Sigmoid colon (tissue), 7 donors: ENCODE results near the gene GPR137B. TPM values are rescaled to one million over a fixed set of nuclear protein-coding genes. Genes with fewer than 3 reads are reported as not detected.
A peak's percentile ranks its signal among the peaks of the same experiment; 100 is the strongest.

Experiments used
- DNase-seq: peaks from one replicate; pipeline ENCODE4 v3.0.0-alpha.2; 2019
- H3K27ac ChIP-seq, 4 donors: fragments of 200-600 bp; sonication (generic); one replicate each; pipeline ENCODE4 v1.5.1; 2016 to 2019; ENCODE audit warnings: mild to moderate bottlenecking in 1 of 4
- H3K27me3 ChIP-seq, 3 donors: fragments of 200-600 bp; sonication (generic); one replicate each; pipeline ENCODE4 v1.5.1; 2019; ENCODE audit warnings: mild to moderate bottlenecking in 1 of 3
- H3K36me3 ChIP-seq, 4 donors: fragments of 200-600 bp; sonication (generic); one replicate each; pipeline ENCODE4 v1.5.1; 2016 to 2019
- H3K4me1 ChIP-seq, 4 donors: fragments of 200-600 bp; sonication (generic); one replicate each; pipeline ENCODE4 v1.5.1; 2017 to 2019
- H3K4me3 ChIP-seq, 4 donors: fragments of 200-600 bp; sonication (generic); one replicate each; pipeline ENCODE4 v1.5.1; 2017 to 2019; ENCODE audit warnings: mild to moderate bottlenecking in 2 of 4, moderate library complexity in 1 of 4
- H3K9me3 ChIP-seq, 4 donors: fragments of 200-600 bp in 3 of 4; sonication (generic) in 3 of 4; one replicate each; pipeline versions ENCODE4 v1.5.1 to v1.6.1; 2013 to 2019
- EP300 ChIP-seq, 4 donors: sonication (generic); formaldehyde crosslinking; IDR thresholded peaks; one replicate each; pipeline ENCODE4 v1.6.1; 2017; ENCODE audit warnings: antibody characterized with exemption in 4 of 4
- POLR2A ChIP-seq, 2 donors: fragments of 450-650 bp; IDR thresholded peaks; one replicate each; pipeline ENCODE4 v1.6.1; 2016; ENCODE audit warnings: antibody characterized with exemption in 2 of 2, mild to moderate bottlenecking in 2 of 2, moderate library complexity in 2 of 2
- POLR2AphosphoS5 ChIP-seq, 4 donors: sonication (generic); formaldehyde crosslinking; IDR thresholded peaks; one replicate each; pipeline ENCODE4 v1.6.1; 2017; ENCODE audit warnings: antibody characterized with exemption in 4 of 4
- WGBS, 2 donors: extraction: QIAGEN DNeasy Blood & Tissue Kit; methylation state at CpG; one replicate each; pipeline ENCODE4 v1.1.7; 2013; 5-methylcytosine and 5-hydroxymethylcytosine counted together
- intact Hi-C: fragments of 100-400 bp; cut with DNase I; formaldehyde crosslinking; loops from one replicate; pipeline ENCODE4 v1.15.1; 2023
- polyA plus RNA-seq, 3 donors: library from polyadenylated mRNA; stranded (reverse); fragments of 200-250 nt; gene quantifications; one replicate each; pipeline ENCODE4 v1.2.3, GENCODE V29; 2013
- total RNA-seq, 4 donors: library from RNA; depleted of rRNA; stranded (reverse); fragments of >200 nt; gene quantifications; one replicate each; pipeline ENCODE4 v1.1.0, GENCODE V29; 2016
- TF ChIP-seq, protein P1 (sequence below), 4 experiments: fragments of 450-650 bp in 3 of 4; fragments of 200-600 bp in 1 of 4; IDR thresholded peaks; one replicate each; pipeline ENCODE4 v1.5.1; 2016 to 2019; ENCODE audit warnings: antibody characterized with exemption in 4 of 4, mild to moderate bottlenecking in 3 of 4, moderate library complexity in 2 of 4
- donor health status: healthy with polysubstance abuse.
- donor health status: Bipolar disorder and iron deficiency.
- donor health status: healthy.

GPR137B gene
- total and polyA plus RNA-seq, 7 donors = 6.0 to 25.5 (median 10.8) TPM

DNA sequence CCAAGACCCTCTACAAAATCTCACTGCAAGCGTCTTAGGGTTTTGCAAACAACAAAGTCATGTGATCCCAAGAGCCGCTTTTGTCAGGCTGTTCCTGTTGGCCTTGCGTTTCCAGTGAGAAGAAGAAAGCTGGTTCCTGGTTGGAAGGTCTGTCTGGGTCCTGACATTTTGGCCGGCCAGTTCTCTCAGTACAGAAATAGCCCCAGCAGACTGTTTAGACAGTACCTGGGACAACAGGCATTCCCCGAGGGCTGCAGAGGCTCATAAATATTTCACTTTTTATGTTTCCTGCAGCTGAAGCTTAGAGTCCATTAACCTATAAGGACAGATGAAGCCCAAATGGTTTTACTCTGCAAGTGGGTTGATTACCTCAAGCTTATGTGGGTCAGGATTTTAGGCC is 8.6 kb downstream of the GPR137B start:
- Histone ChIP-seq H3K4me3 (no peak overlapping the region), H3K36me3 (no peaks in the 10 kb centered on the region), H3K9me3 (no peaks in the 10 kb centered on the region), H3K4me1 (peaks cover 0 to 18% (median 13%) of the 10 kb centered on the region in 4 donors), H3K27me3 (no peaks in the 10 kb centered on the region), H3K27ac (peak overlapping the region in 2 of 4 donors; percentile 8 to 45)
- DNase-seq = no peak
- 77 to 82% methylated on average over 5 of the region's 5 CpGs for WGBS, 2 donors
- intact Hi-C loops = no loop called here
- TF ChIP-seq POLR2AphosphoS5 (IDR thresholded peaks at IDR 0.05) (peak in 1 of 4 donors; percentile 11), EP300 (IDR thresholded peaks at IDR 0.05) (no peak), POLR2A (IDR thresholded peaks at IDR 0.05) (no peak)
- TF ChIP-seq, protein P1, sequence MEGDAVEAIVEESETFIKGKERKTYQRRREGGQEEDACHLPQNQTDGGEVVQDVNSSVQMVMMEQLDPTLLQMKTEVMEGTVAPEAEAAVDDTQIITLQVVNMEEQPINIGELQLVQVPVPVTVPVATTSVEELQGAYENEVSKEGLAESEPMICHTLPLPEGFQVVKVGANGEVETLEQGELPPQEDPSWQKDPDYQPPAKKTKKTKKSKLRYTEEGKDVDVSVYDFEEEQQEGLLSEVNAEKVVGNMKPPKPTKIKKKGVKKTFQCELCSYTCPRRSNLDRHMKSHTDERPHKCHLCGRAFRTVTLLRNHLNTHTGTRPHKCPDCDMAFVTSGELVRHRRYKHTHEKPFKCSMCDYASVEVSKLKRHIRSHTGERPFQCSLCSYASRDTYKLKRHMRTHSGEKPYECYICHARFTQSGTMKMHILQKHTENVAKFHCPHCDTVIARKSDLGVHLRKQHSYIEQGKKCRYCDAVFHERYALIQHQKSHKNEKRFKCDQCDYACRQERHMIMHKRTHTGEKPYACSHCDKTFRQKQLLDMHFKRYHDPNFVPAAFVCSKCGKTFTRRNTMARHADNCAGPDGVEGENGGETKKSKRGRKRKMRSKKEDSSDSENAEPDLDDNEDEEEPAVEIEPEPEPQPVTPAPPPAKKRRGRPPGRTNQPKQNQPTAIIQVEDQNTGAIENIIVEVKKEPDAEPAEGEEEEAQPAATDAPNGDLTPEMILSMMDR (IDR thresholded peaks at IDR 0.05) = no peak

GRCh38 chr1:236151739-236152424 is 9.5 kb downstream of the GPR137B start:
- H3K36me3 ChIP-seq = no peaks in the 10 kb centered on the region
- no peaks in the 10 kb centered on the region for H3K27me3 ChIP-seq
- 86 to 90% methylated on average over 12 of the region's 12 CpGs for WGBS, 2 donors
- peaks cover 0 to 18% (median 13%) of the 10 kb centered on the region in 4 donors for H3K4me1 ChIP-seq
- H3K4me3 ChIP-seq = no peak overlapping the region
- TF ChIP-seq POLR2A (IDR thresholded peaks at IDR 0.05) (no peak), EP300 (IDR thresholded peaks at IDR 0.05) (no peak), POLR2AphosphoS5 (IDR thresholded peaks at IDR 0.05) (no peak)
- TF ChIP-seq, protein P1 (IDR thresholded peaks at IDR 0.05) = no peak
- H3K27ac ChIP-seq = no peak overlapping the region
- intact Hi-C loops = no loop called here
- H3K9me3 ChIP-seq = no peaks in the 10 kb centered on the region
- no peak for DNase-seq

- no peak overlapping the region for H3K4me3 ChIP-seq
- WGBS, 2 donors = 89 to 95% methylated on average over 13 of the region's 13 CpGs
- intact Hi-C loops = no loop called here
- TF ChIP-seq POLR2AphosphoS5 (IDR thresholded peaks at IDR 0.05) (no peak), POLR2A (IDR thresholded peaks at IDR 0.05) (no peak), EP300 (IDR thresholded peaks at IDR 0.05) (no peak)
- TF ChIP-seq, protein P1 (IDR thresholded peaks at IDR 0.05) = no peak
- H3K27me3 ChIP-seq = no peaks in the 10 kb centered on the region
- peaks cover 0 to 18% (median 13%) of the 10 kb centered on the region in 4 donors for H3K4me1 ChIP-seq
- no peak for DNase-seq
- no peaks in the 10 kb centered on the region for H3K9me3 ChIP-seq
- no peak overlapping the region for H3K27ac ChIP-seq
- no peaks in the 10 kb centered on the region for H3K36me3 ChIP-seq
Measured at GRCh38 chr1:236154126-236154525, 11.8 kb downstream of the GPR137B start.

DNA sequence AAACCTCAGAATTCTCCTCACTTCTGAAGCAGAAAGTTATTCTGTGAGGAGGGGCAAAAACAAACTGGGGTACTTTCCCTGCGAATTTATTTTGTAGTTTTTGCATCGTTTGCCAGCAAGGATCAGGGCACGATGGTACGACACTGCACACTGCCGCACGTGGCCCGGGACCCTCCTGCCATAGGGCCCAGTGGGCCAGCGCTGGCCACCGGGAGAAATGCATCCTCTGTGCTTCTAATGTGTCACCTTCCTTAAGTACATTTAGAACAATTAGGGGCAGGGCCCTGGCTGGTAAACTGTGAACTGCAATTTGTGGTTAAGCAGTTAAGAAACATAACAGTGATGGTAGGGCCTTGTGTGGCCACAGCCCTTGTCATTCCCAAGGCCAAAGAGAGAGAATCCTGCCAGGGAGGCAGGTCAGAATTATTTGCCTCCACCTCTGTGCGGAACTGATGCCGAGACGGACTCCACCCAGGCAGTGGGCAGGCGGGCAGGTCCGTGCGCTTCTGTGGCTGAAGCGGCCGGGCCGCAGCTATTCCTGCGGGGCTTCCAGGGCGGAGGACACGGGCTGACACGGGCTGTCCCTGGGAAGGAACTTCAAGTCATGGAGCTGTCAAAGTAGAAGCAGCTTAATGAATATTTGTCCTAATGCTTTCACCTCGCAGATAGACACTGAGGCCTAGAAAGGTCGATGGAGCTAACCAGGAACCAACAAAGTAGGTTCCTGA is 12.5 kb downstream of the GPR137B start:
- Histone ChIP-seq H3K4me3 (no peak overlapping the region), H3K9me3 (no peaks in the 10 kb centered on the region), H3K27me3 (no peaks in the 10 kb centered on the region), H3K4me1 (peaks cover 0 to 12% (median 9%) of the 10 kb centered on the region in 4 donors), H3K27ac (no peak overlapping the region), H3K36me3 (no peaks in the 10 kb centered on the region)
- WGBS, 2 donors = 89 to 91% methylated on average over 24 of the region's 24 CpGs
- intact Hi-C loops = no loop called here
- TF ChIP-seq EP300 (IDR thresholded peaks at IDR 0.05) (no peak), POLR2A (IDR thresholded peaks at IDR 0.05) (no peak), POLR2AphosphoS5 (IDR thresholded peaks at IDR 0.05) (no peak)
- TF ChIP-seq, protein P1 (IDR thresholded peaks at IDR 0.05) = no peak
- DNase-seq = no peak
